Measurements from ENCODE around the gene VEGFD.

DNA sequence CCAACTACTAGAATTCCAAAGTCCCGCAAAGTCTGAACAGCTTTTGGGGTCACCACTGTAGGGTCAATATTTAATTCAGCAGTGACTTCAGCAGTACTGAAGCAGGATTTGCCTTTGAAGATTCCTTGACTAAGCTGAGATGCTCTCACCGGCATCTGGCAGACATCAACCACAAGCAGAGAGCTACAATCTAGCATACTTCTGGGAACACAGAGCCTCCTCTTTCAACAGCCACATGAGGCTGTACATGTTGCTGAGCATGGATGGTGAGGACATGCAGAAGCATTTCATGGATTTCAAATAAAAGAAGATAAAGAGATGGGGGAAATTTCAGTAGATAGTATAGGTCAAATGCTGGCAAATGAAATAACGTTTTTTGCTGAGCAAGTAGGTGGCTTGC, 62.1 kb downstream of the VEGFD start:
- TF ChIP-seq, protein P1, sequence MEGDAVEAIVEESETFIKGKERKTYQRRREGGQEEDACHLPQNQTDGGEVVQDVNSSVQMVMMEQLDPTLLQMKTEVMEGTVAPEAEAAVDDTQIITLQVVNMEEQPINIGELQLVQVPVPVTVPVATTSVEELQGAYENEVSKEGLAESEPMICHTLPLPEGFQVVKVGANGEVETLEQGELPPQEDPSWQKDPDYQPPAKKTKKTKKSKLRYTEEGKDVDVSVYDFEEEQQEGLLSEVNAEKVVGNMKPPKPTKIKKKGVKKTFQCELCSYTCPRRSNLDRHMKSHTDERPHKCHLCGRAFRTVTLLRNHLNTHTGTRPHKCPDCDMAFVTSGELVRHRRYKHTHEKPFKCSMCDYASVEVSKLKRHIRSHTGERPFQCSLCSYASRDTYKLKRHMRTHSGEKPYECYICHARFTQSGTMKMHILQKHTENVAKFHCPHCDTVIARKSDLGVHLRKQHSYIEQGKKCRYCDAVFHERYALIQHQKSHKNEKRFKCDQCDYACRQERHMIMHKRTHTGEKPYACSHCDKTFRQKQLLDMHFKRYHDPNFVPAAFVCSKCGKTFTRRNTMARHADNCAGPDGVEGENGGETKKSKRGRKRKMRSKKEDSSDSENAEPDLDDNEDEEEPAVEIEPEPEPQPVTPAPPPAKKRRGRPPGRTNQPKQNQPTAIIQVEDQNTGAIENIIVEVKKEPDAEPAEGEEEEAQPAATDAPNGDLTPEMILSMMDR (IDR thresholded peaks at IDR 0.05), result no peak
- no peak for TF ChIP-seq EZH2phosphoT487 (IDR thresholded peaks at IDR 0.05)
- no peak for TF ChIP-seq EZH2 (IDR thresholded peaks at IDR 0.05)

Measured in neural progenitor cell (in vitro differentiated cells).